ENCODE data around the gene CBX1. TPM values are rescaled to one million over a fixed set of nuclear protein-coding genes. Genes with fewer than 3 reads are reported as not detected.

CBX1 gene
- total RNA-seq, 1 experiment from 2014 or later = 77.3 TPM

DNA sequence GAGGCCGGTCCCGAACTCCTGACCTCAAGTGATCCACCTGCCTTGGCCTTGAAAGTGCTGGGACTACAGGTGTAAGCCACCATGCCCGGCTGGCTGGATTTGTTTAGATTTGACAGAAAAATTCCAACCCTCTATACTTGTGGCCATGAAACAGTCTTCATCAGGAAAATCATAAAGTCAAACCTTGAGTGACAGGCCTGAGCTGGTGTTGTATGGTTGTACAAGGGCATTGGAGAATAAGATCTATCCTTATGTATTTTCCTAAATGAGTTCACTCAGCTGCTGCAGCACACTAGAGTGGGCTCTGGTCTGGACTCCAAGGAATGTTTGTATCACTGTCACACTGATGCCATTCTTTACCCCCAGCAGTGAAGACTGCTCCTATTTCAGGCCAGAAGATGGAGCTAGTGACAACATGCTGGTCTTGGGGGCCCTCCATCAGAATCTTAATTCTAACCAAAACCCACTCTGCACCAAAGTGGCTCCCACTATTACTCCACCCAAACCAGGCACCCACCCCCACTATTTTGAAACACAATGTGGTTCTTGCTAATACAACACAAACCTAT is 33.7 kb upstream of the CBX1 start:
- CTCF ChIA-PET = interaction anchor here (0.5 to 1.3 kb wide), 4 partner anchors 55 to 507 kb away, joined by 3 read pairs; no protein-coding TSS in a partner anchor
- intact Hi-C loops (cut with micrococcal nuclease) = loop anchor here (5.0 kb wide), 1 partner anchor 188 kb away; no protein-coding TSS in a partner anchor
- POLR2A ChIA-PET = no interaction called here
- no peak for DNase-seq (ENCODE audit: unreplicated experiment)
- H3K27me3 Mint-ChIP-seq (ENCODE audit: insufficient read depth, unreplicated experiment) = peaks cover 8% of the 10 kb centered on the region
- no peak overlapping the region for H3K27ac Mint-ChIP-seq (ENCODE audit: low read depth, unreplicated experiment)
- H3K36me3 Mint-ChIP-seq (ENCODE audit: insufficient read depth, unreplicated experiment) = no peaks in the 10 kb centered on the region
- no peaks in the 10 kb centered on the region for H3K4me1 Mint-ChIP-seq (ENCODE audit: insufficient read depth, unreplicated experiment)
- TF ChIP-seq CTCF (IDR thresholded peaks at IDR 0.05; ENCODE audit: unreplicated experiment) = no peak
- H3K4me3 Mint-ChIP-seq (ENCODE audit: unreplicated experiment) = no peak overlapping the region
- no peaks in the 10 kb centered on the region for H3K9me3 Mint-ChIP-seq (ENCODE audit: unreplicated experiment)
- BruUV-seq (replicated peaks) = no TSS peak

- no TSS peak for BruUV-seq (replicated peaks)
- H3K36me3 Mint-ChIP-seq (ENCODE audit: insufficient read depth, unreplicated experiment) = no peaks in the 10 kb centered on the region
- TF ChIP-seq CTCF (IDR thresholded peaks at IDR 0.05; ENCODE audit: unreplicated experiment) = no peak
- H3K9me3 Mint-ChIP-seq (ENCODE audit: unreplicated experiment) = no peaks in the 10 kb centered on the region
- H3K4me1 Mint-ChIP-seq (ENCODE audit: insufficient read depth, unreplicated experiment) = peaks cover 6% of the 10 kb centered on the region
- no peak overlapping the region for H3K27ac Mint-ChIP-seq (ENCODE audit: low read depth, unreplicated experiment)
- no peaks in the 10 kb centered on the region for H3K27me3 Mint-ChIP-seq (ENCODE audit: insufficient read depth, unreplicated experiment)
- ChIA-PET POLR2A (interaction anchor here (0.6 to 1.1 kb wide), 2 partner anchors 32 to 107 kb away, joined by 3 to 4 read pairs; no protein-coding TSS in a partner anchor), CTCF (interaction anchor here (0.6 to 5.8 kb wide), 8 partner anchors 26 to 183 kb away, joined by 3 to 72 read pairs (median 7); partner anchors contain the start of gene CBX1)
- H3K4me3 Mint-ChIP-seq (ENCODE audit: unreplicated experiment) = no peak overlapping the region
- DNase-seq (ENCODE audit: unreplicated experiment) = no peak
- intact Hi-C loops (cut with micrococcal nuclease) = loop anchor here (5.0 kb wide), 1 partner anchor 185 kb away; no protein-coding TSS in a partner anchor
Observed at GRCh38 chr17:48132385-48132784, 31.1 kb upstream of the CBX1 start.

DNA sequence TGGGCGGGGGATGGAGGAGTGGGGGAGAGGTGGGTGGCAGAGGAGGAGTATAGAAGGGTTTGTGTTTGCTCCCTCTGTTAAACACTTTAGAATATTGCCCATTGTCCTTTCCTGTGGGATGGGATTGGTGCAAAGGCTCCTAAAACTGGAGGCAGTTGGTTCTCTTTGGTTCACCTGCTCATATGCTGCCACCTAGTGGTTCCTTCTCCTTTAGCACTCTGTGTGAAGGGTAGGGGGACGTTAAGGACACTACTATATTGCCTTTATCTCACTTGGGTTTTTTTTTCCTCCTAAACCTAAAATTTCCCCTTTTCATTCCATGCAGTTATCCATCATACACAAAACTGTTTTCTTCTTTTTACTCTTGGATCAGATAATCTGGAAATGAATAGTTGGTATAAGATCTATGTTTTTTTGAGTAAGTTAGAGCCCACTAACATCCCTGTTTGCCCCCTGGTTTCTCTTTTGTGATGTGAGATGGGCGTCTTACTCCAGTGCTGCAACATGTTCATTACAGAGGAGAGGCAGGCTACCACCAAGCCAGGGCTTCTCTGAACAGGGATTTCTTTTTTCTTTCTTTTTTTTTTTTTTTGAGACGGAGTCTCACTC is 30.0 kb upstream of the CBX1 start:
- peak; percentile 85 for DNase-seq (ENCODE audit: unreplicated experiment)
- BruUV-seq (replicated peaks) = no TSS peak
- ChIA-PET CTCF (interaction anchor here (0.6 to 5.8 kb wide), 17 partner anchors 12 to 319 kb away, joined by 3 to 72 read pairs (median 5); partner anchors contain the start of gene CBX1), POLR2A (interaction anchor here (0.6 to 1.3 kb wide), 6 partner anchors 51 to 470 kb away, joined by 3 to 5 read pairs (median 4); partner anchors contain the start of gene NFE2L1)
- Mint-ChIP-seq H3K9me3 (ENCODE audit: unreplicated experiment) (no peaks in the 10 kb centered on the region), H3K4me1 (ENCODE audit: insufficient read depth, unreplicated experiment) (peaks cover 13% of the 10 kb centered on the region), H3K27ac (ENCODE audit: low read depth, unreplicated experiment) (no peak overlapping the region), H3K4me3 (ENCODE audit: unreplicated experiment) (no peak overlapping the region), H3K27me3 (ENCODE audit: insufficient read depth, unreplicated experiment) (no peaks in the 10 kb centered on the region), H3K36me3 (ENCODE audit: insufficient read depth, unreplicated experiment) (no peaks in the 10 kb centered on the region)
- TF ChIP-seq CTCF (IDR thresholded peaks at IDR 0.05; ENCODE audit: unreplicated experiment) = peak; percentile 76
- intact Hi-C loops (cut with micrococcal nuclease) = loop anchor here (1.0 to 5.0 kb wide), 3 partner anchors 51 to 184 kb away; no protein-coding TSS in a partner anchor

GRCh38 chr17:48129981-48130380 is 28.7 kb upstream of the CBX1 start:
- H3K27ac Mint-ChIP-seq (ENCODE audit: low read depth, unreplicated experiment) = no peak overlapping the region
- CTCF ChIA-PET = interaction anchor here (0.6 to 5.8 kb wide), 6 partner anchors 10 to 152 kb away, joined by 3 to 72 read pairs (median 10); no protein-coding TSS in a partner anchor
- H3K4me3 Mint-ChIP-seq (ENCODE audit: unreplicated experiment) = no peak overlapping the region
- DNase-seq (ENCODE audit: unreplicated experiment) = no peak
- intact Hi-C loops (cut with micrococcal nuclease) = loop anchor here (5.0 kb wide), 1 partner anchor 183 kb away; no protein-coding TSS in a partner anchor
- no peaks in the 10 kb centered on the region for H3K27me3 Mint-ChIP-seq (ENCODE audit: insufficient read depth, unreplicated experiment)
- no peaks in the 10 kb centered on the region for H3K9me3 Mint-ChIP-seq (ENCODE audit: unreplicated experiment)
- peaks cover 5% of the 10 kb centered on the region for H3K36me3 Mint-ChIP-seq (ENCODE audit: insufficient read depth, unreplicated experiment)
- POLR2A ChIA-PET = interaction anchor here (0.8 to 2.6 kb wide), 6 partner anchors 22 to 105 kb away, joined by 4 to 19 read pairs (median 6); partner anchors contain the start of gene SNX11
- no peak for TF ChIP-seq CTCF (IDR thresholded peaks at IDR 0.05; ENCODE audit: unreplicated experiment)
- BruUV-seq (replicated peaks) = no TSS peak
- peaks cover 13% of the 10 kb centered on the region for H3K4me1 Mint-ChIP-seq (ENCODE audit: insufficient read depth, unreplicated experiment)
